Measurements from ENCODE around the gene TEX264.

The TEX264 gene

DNA sequence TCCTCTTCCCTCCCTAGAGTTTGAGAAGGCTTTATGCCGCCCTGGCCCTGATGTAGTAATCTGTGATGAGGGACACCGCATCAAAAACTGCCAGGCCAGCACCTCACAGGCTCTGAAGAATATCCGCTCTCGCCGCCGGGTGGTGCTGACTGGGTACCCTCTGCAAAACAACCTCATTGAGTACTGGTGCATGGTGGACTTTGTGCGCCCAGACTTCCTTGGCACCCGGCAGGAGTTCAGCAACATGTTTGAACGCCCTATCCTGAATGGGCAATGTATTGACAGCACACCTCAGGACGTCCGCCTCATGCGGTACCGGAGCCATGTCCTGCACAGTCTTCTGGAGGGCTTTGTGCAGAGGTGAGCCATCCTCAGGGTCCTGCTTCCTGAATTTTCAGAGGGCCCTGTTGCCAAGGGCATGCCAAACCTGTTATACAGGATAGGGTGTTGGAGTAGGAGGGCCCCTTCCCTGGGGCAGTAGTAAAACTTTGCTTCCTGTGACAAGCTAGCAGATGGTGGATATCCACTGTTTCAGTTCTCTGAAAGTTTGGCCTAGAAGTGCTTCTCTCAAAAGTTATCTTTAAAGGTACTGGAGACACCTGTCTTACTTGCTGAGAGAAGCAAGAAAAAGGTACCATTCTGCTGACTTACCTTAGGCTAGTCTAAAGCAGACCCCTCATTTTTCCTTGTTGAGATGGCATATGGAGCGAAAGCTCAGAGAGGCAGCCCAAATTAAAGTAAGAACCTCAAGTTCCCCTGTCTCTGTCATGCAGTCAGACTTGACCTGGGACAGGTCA, 33.7 kb upstream of the TEX264 start (continued):
- TF ChIP-seq, protein P1, sequence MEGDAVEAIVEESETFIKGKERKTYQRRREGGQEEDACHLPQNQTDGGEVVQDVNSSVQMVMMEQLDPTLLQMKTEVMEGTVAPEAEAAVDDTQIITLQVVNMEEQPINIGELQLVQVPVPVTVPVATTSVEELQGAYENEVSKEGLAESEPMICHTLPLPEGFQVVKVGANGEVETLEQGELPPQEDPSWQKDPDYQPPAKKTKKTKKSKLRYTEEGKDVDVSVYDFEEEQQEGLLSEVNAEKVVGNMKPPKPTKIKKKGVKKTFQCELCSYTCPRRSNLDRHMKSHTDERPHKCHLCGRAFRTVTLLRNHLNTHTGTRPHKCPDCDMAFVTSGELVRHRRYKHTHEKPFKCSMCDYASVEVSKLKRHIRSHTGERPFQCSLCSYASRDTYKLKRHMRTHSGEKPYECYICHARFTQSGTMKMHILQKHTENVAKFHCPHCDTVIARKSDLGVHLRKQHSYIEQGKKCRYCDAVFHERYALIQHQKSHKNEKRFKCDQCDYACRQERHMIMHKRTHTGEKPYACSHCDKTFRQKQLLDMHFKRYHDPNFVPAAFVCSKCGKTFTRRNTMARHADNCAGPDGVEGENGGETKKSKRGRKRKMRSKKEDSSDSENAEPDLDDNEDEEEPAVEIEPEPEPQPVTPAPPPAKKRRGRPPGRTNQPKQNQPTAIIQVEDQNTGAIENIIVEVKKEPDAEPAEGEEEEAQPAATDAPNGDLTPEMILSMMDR (tag by site-specific recombination; IDR thresholded peaks at IDR 0.05), result no peak
- no peak for TF ChIP-seq ZNF660 (tag by site-specific recombination; IDR thresholded peaks at IDR 0.05)
- TF ChIP-seq, protein P2, sequence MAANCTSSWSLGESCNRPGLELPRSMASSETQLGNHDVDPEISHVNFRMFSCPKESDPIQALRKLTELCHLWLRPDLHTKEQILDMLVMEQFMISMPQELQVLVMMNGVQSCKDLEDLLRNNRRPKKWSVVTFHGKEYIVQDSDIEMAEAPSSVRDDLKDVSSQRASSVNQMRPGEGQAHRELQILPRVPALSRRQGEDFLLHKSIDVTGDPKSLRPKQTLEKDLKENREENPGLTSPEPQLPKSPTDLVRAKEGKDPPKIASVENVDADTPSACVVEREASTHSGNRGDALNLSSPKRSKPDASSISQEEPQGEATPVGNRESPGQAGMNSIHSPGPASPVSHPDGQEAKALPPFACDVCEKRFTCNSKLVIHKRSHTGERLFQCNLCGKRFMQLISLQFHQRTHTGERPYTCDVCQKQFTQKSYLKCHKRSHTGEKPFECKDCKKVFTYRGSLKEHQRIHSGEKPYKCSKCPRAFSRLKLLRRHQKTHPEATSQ (tag by site-specific recombination; IDR thresholded peaks at IDR 0.05), result no peak
- TF ChIP-seq, protein P3, sequence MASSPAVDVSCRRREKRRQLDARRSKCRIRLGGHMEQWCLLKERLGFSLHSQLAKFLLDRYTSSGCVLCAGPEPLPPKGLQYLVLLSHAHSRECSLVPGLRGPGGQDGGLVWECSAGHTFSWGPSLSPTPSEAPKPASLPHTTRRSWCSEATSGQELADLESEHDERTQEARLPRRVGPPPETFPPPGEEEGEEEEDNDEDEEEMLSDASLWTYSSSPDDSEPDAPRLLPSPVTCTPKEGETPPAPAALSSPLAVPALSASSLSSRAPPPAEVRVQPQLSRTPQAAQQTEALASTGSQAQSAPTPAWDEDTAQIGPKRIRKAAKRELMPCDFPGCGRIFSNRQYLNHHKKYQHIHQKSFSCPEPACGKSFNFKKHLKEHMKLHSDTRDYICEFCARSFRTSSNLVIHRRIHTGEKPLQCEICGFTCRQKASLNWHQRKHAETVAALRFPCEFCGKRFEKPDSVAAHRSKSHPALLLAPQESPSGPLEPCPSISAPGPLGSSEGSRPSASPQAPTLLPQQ (tag by site-specific recombination; IDR thresholded peaks at IDR 0.05), result no peak

DNA sequence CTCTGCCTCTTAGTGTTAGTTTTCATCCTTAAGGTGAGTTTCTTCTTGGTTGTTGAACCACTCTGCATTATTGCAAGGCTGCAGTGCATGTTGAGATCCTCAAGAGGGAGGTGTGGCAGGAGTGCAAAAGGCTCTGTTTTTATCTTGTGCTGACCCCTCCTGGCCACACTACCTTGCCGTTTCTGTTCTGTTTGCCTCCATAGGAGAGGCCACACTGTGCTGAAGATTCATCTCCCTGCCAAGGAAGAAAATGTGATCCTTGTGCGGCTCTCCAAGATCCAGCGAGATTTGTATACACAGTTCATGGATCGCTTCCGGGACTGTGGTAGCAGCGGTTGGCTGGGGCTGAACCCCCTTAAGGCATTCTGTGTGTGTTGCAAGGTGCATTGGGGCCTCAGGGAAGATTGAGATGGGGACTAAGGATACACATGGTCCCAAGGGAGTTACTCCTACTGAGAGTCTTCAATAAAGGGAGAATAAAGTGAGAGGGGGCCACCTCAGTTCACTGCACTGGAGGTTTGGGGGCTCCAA, 33.0 kb upstream of the TEX264 start:
- H3K4me3 ChIP-seq (ENCODE audit: low read depth, low read length), result no peak overlapping the region
- POLR2A ChIA-PET, result no interaction called here
- TF ChIP-seq ZNF341 (tag by site-specific recombination; IDR thresholded peaks at IDR 0.05; ENCODE audit: low read depth) (no peak), ZNF394 (tag by site-specific recombination; IDR thresholded peaks at IDR 0.05; ENCODE audit: borderline replicate concordance) (no peak), ZNF654 (tag by site-specific recombination; IDR thresholded peaks at IDR 0.05; ENCODE audit: low read depth) (peak; percentile 69), BCL11B (tag by site-specific recombination; IDR thresholded peaks at IDR 0.05; ENCODE audit: low read depth) (no peak), ZNF629 (tag by site-specific recombination; IDR thresholded peaks at IDR 0.05) (no peak)
- TF ChIP-seq, protein P4, sequence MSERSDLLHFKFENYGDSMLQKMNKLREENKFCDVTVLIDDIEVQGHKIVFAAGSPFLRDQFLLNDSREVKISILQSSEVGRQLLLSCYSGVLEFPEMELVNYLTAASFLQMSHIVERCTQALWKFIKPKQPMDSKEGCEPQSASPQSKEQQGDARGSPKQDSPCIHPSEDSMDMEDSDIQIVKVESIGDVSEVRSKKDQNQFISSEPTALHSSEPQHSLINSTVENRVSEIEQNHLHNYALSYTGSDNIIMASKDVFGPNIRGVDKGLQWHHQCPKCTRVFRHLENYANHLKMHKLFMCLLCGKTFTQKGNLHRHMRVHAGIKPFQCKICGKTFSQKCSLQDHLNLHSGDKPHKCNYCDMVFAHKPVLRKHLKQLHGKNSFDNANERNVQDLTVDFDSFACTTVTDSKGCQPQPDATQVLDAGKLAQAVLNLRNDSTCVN (tag by site-specific recombination; optimal IDR thresholded peaks at IDR 0.05), result no peak
- TF ChIP-seq, protein P1 (tag by site-specific recombination; IDR thresholded peaks at IDR 0.05), result peak; percentile 89
- TF ChIP-seq, protein P5, sequence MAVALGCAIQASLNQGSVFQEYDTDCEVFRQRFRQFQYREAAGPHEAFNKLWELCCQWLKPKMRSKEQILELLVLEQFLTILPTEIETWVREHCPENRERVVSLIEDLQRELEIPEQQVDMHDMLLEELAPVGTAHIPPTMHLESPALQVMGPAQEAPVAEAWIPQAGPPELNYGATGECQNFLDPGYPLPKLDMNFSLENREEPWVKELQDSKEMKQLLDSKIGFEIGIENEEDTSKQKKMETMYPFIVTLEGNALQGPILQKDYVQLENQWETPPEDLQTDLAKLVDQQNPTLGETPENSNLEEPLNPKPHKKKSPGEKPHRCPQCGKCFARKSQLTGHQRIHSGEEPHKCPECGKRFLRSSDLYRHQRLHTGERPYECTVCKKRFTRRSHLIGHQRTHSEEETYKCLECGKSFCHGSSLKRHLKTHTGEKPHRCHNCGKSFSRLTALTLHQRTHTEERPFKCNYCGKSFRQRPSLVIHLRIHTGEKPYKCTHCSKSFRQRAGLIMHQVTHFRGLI (tag by site-specific recombination; IDR thresholded peaks at IDR 0.05), result no peak
- TF ChIP-seq, protein P6, sequence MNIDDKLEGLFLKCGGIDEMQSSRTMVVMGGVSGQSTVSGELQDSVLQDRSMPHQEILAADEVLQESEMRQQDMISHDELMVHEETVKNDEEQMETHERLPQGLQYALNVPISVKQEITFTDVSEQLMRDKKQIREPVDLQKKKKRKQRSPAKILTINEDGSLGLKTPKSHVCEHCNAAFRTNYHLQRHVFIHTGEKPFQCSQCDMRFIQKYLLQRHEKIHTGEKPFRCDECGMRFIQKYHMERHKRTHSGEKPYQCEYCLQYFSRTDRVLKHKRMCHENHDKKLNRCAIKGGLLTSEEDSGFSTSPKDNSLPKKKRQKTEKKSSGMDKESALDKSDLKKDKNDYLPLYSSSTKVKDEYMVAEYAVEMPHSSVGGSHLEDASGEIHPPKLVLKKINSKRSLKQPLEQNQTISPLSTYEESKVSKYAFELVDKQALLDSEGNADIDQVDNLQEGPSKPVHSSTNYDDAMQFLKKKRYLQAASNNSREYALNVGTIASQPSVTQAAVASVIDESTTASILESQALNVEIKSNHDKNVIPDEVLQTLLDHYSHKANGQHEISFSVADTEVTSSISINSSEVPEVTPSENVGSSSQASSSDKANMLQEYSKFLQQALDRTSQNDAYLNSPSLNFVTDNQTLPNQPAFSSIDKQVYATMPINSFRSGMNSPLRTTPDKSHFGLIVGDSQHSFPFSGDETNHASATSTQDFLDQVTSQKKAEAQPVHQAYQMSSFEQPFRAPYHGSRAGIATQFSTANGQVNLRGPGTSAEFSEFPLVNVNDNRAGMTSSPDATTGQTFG (tag by site-specific recombination; IDR thresholded peaks at IDR 0.05; ENCODE audit: borderline replicate concordance), result no peak
- CTCF ChIA-PET, result interaction anchor here (0.6 to 7.4 kb wide), 5 partner anchors 18 to 137 kb away, joined by 3 to 38 read pairs (median 4); partner anchors contain the start of gene DCAF1
- no peak overlapping the region for H3K27ac ChIP-seq (ENCODE audit: extremely low read depth, low read depth, low read length)
- peaks cover 4 to 92% of the 10 kb centered on the region in 2 experiments for H3K36me3 ChIP-seq (ENCODE audit: control insufficient read depth in 2 of 2, insufficient read depth in 1 of 2, low read length in 2 of 2)
- no peaks in the 10 kb centered on the region for H3K9me3 ChIP-seq (ENCODE audit: control insufficient read depth, insufficient read depth, low read depth, low read length)
- no peaks in the 10 kb centered on the region for H3K4me1 ChIP-seq (ENCODE audit: control insufficient read depth, insufficient read depth, low read length)
